Parathyroid adenoma (tissue), 2 donors: ENCODE results near the gene SMPD1.

Experiments used
- H2AFZ ChIP-seq: fragments of 300-600 bp; sonication (generic); one replicate; pipeline ENCODE4 v1.7.0; 2017; ENCODE audit warnings: antibody characterized with exemption, mild to moderate bottlenecking
- H3K27ac ChIP-seq: fragments of 300-600 bp; sonication (generic); one replicate; pipeline ENCODE4 v1.7.0; 2017
- H3K27me3 ChIP-seq: fragments of 300-600 bp; sonication (generic); one replicate; pipeline ENCODE4 v1.7.0; 2017; ENCODE audit warnings: low read length; ENCODE audit not compliant: control insufficient read depth, insufficient read depth
- H3K36me3 ChIP-seq: fragments of 300-600 bp; sonication (generic); one replicate; pipeline ENCODE4 v1.7.0; 2017; ENCODE audit warnings: low read length; ENCODE audit not compliant: control insufficient read depth, insufficient read depth
- H3K4me1 ChIP-seq: fragments of 300-600 bp; sonication (generic); one replicate; pipeline ENCODE4 v1.7.0; 2017; ENCODE audit warnings: control low read depth
- H3K4me2 ChIP-seq: fragments of 300-600 bp; sonication (generic); one replicate; pipeline ENCODE4 v1.7.0; 2017; ENCODE audit warnings: low read length
- H3K4me3 ChIP-seq: fragments of 300-600 bp; sonication (generic); one replicate; pipeline ENCODE4 v1.7.0; 2017; ENCODE audit warnings: low read depth, low read length
- H3K79me2 ChIP-seq: fragments of 300-600 bp; sonication (generic); one replicate; pipeline ENCODE4 v1.7.0; 2017; ENCODE audit warnings: control low read depth
- H3K9ac ChIP-seq: fragments of 300-600 bp; sonication (generic); one replicate; pipeline ENCODE4 v1.7.0; 2017; ENCODE audit warnings: mild to moderate bottlenecking
- H3K9me3 ChIP-seq: fragments of 300-600 bp; sonication (generic); one replicate; pipeline ENCODE4 v1.7.0; 2017; ENCODE audit warnings: low read length; ENCODE audit not compliant: control insufficient read depth
- TF ChIP-seq, protein P1 (sequence below): fragments of 300-600 bp; sonication (generic); IDR thresholded peaks from one replicate; pipeline ENCODE4 v1.7.0; 2017; ENCODE audit warnings: antibody characterized with exemption, mild to moderate bottlenecking
- donor health status: primary hyperparathyroidism.

Gene SMPD1

DNA sequence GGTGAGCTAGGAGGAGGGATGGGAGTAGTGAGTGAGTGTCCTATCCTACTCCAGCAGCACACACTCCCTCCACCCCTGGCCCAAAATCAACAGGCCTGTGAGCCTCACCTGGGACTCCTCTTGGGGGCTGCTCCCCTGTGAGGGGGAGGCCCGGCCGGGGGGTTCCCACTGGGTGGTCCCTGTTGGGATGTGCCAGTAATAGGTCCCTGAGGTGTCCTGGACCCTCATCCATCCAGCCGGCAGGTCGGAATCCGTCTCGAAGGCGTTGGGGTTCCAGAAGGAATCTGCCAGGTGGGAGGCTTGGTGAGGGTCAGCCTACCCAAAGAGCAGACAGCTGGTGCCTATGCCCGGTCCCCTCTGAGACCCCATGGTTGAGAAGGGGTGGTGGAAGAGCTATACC is 13.3 kb downstream of the SMPD1 start:
- Histone ChIP-seq H2AFZ (no peak overlapping the region), H3K79me2 (no peaks in the 10 kb centered on the region), H3K36me3 (no peaks in the 10 kb centered on the region), H3K4me2 (no peak overlapping the region), H3K4me3 (no peak overlapping the region), H3K27ac (no peak overlapping the region), H3K9me3 (no peaks in the 10 kb centered on the region), H3K9ac (no peak overlapping the region), H3K4me1 (no peaks in the 10 kb centered on the region), H3K27me3 (no peaks in the 10 kb centered on the region)
- TF ChIP-seq, protein P1, sequence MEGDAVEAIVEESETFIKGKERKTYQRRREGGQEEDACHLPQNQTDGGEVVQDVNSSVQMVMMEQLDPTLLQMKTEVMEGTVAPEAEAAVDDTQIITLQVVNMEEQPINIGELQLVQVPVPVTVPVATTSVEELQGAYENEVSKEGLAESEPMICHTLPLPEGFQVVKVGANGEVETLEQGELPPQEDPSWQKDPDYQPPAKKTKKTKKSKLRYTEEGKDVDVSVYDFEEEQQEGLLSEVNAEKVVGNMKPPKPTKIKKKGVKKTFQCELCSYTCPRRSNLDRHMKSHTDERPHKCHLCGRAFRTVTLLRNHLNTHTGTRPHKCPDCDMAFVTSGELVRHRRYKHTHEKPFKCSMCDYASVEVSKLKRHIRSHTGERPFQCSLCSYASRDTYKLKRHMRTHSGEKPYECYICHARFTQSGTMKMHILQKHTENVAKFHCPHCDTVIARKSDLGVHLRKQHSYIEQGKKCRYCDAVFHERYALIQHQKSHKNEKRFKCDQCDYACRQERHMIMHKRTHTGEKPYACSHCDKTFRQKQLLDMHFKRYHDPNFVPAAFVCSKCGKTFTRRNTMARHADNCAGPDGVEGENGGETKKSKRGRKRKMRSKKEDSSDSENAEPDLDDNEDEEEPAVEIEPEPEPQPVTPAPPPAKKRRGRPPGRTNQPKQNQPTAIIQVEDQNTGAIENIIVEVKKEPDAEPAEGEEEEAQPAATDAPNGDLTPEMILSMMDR = no peak

DNA sequence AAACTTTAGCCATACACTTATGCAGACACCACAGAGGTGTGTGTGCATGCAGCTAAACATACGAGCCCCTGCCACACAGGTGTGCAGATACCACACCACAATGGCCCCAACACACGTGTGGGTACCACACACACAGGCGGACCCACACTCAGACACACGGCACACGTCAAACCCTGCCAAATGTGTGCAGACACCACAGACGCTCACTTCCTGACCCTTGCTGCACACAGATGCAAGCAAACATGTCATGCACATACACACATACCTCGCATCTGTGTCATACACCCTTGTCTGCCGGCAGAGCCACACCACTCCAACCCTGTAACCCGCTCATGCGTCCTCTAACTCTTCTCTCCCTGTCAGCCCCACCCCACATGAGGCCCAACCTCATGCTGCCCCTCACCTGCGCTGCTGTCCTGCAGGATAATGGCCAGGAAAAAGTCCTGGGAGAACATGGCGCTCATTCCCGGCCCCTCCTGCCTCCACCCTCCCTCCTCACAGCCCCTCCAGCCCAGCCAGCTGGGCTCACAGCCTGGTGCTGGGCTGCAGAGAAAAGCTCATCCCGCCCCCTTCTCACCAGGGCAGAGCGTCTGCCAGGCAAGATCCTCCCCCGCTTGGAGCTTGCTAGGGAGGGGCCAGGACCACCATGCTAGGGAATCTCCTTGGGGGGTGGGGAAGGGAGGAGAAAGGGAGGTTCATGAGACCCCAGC is 14.2 kb downstream of the SMPD1 start:
- Histone ChIP-seq H3K4me2 (no peak overlapping the region), H3K9me3 (no peaks in the 10 kb centered on the region), H3K36me3 (no peaks in the 10 kb centered on the region), H3K27ac (no peak overlapping the region), H3K9ac (no peak overlapping the region), H3K4me1 (no peaks in the 10 kb centered on the region), H3K27me3 (no peaks in the 10 kb centered on the region), H2AFZ (no peak overlapping the region), H3K79me2 (no peaks in the 10 kb centered on the region), H3K4me3 (no peak overlapping the region)
- TF ChIP-seq, protein P1 = no peak

DNA sequence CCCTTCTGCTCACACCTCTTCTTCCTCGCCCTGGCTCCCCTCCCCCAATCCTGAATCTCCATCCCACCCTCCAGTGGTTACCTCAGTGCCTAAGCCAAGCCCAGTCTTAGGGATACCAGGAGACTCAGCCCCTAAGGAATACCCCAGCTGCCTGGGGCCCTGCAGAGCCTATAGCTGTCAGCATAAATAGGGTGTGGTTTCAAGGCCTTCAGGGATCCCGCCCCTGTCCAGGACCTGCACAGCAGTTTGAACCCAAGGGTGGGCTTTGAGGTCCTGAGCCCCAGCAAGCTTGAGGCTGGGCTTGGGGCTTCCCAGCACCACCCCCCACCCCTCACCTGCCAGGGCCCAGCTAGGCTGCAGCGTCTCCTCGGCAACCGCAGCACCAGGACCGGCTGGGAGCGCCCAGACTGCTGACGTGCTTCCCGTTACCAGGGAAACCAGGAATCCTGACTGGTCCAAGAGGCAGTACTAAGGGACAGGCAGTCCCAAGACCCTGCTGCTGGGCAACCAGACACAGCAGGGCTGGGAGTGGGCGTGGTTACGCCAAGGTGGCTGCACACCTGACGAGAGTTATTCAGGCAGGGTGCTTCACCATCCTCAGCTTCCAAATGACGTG is 14.9 kb downstream of the SMPD1 start:
- Histone ChIP-seq H3K4me1 (no peaks in the 10 kb centered on the region), H3K27me3 (no peaks in the 10 kb centered on the region), H3K79me2 (no peaks in the 10 kb centered on the region), H3K36me3 (no peaks in the 10 kb centered on the region), H3K9ac (no peak overlapping the region), H3K27ac (no peak overlapping the region), H3K4me3 (no peak overlapping the region), H3K4me2 (no peak overlapping the region), H2AFZ (no peak overlapping the region), H3K9me3 (no peaks in the 10 kb centered on the region)
- TF ChIP-seq, protein P1 = no peak

DNA sequence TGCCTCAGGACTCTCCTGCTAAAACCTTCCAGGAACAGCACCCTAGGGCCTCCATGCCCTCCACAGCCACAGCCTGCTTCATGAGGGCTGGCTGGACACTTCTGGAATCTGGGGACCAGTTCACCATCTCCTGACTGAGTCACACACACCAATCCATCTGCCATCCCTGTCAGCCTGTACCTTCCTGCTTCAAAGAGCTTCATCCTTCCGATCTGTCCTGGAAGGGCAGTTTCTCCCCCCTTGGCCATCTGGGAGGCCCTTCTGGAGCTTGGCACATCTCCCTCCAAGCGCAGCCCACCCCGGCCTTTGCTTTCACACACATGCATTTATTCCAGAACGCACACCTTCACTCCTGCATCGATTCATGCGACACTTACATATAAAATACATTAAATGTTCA is 15.6 kb downstream of the SMPD1 start:
- Histone ChIP-seq H3K9me3 (no peaks in the 10 kb centered on the region), H3K79me2 (no peaks in the 10 kb centered on the region), H3K4me3 (no peak overlapping the region), H3K36me3 (no peaks in the 10 kb centered on the region), H3K9ac (no peak overlapping the region), H3K27me3 (no peaks in the 10 kb centered on the region), H3K4me1 (no peaks in the 10 kb centered on the region), H2AFZ (no peak overlapping the region), H3K27ac (no peak overlapping the region), H3K4me2 (no peak overlapping the region)
- TF ChIP-seq, protein P1 = no peak

DNA sequence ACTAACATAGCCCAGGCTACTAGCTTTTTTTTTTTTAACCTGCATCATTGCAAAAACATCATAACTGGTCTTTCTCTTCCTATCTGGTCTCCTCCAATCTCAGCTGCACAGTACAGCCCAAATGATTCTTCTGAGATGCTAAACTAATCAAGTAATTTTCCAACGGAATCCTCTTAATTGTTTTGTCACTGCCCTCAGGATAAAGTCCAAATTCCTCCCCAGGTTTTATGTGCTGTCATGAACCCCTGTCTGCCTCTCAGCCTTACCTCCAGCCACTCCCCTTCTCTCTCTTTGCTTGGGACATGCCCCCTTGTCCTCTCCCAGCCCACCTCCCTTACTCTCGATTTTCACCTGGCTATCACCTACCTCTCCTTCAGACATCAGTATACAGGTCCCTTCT is 16.1 kb downstream of the SMPD1 start:
- no peaks in the 10 kb centered on the region for H3K4me1 ChIP-seq
- H3K27ac ChIP-seq = no peak overlapping the region
- no peaks in the 10 kb centered on the region for H3K36me3 ChIP-seq

More for the DNA sequence above, 16.1 kb downstream of the SMPD1 start:
- Histone ChIP-seq H3K9me3 (no peaks in the 10 kb centered on the region), H3K27me3 (no peaks in the 10 kb centered on the region), H3K4me3 (no peak overlapping the region), H3K79me2 (no peaks in the 10 kb centered on the region), H3K4me2 (no peak overlapping the region), H2AFZ (no peak overlapping the region), H3K9ac (no peak overlapping the region)
- TF ChIP-seq, protein P1 = no peak
